22Rv1 (cell line): Measurements from ENCODE around the gene DHRSX.

Source experiments
- H3K27ac ChIP-seq: fragments of 450-650 bp; 2 replicates; pipeline ENCODE4 v1.5.1; 2017
- CTCF ChIP-seq: fragments of 450-650 bp; IDR thresholded peaks from 2 replicates; pipeline ENCODE4 v1.5.1; 2017; ENCODE audit warnings: mild to moderate bottlenecking
- ZFX ChIP-seq: fragments of 450-650 bp; IDR thresholded peaks from 2 replicates; pipeline ENCODE4 v1.6.1; 2017; ENCODE audit warnings: antibody characterized with exemption, borderline replicate concordance

The DHRSX gene

GRCh38 chrX:2185341-2186082, 315.3 kb downstream of the DHRSX start:
- TF ChIP-seq CTCF (no peak), ZFX (no peak)
- H3K27ac ChIP-seq: no peak overlapping the region

- TF ChIP-seq CTCF: no peak
- TF ChIP-seq ZFX: no peak
- H3K27ac ChIP-seq: no peak overlapping the region
Observed at GRCh38 chrX:2184089-2184488, 316.7 kb downstream of the DHRSX start.

- TF ChIP-seq CTCF (no peak), ZFX (no peak)
- H3K27ac ChIP-seq: no peak overlapping the region
Observed at GRCh38 chrX:2183193-2183725, 317.5 kb downstream of the DHRSX start.

GRCh38 chrX:2177541-2177940, 323.2 kb downstream of the DHRSX start:
- TF ChIP-seq ZFX: no peak
- no peak for TF ChIP-seq CTCF

GRCh38 chrX:2176733-2177132, 324.0 kb downstream of the DHRSX start:
- no peak overlapping the region for H3K27ac ChIP-seq
- TF ChIP-seq ZFX: no peak
- TF ChIP-seq CTCF: no peak

More at GRCh38 chrX:2177541-2177940, 323.2 kb downstream of the DHRSX start:
- H3K27ac ChIP-seq: no peak overlapping the region

- TF ChIP-seq CTCF (no peak), ZFX (no peak)
- no peak overlapping the region for H3K27ac ChIP-seq
Observed at GRCh38 chrX:2176274-2176673, 324.5 kb downstream of the DHRSX start.

- TF ChIP-seq CTCF (no peak), ZFX (no peak)
- no peak overlapping the region for H3K27ac ChIP-seq
Observed at GRCh38 chrX:2172359-2172758, 328.4 kb downstream of the DHRSX start.
